GM23338 (cell line): ENCODE data around the gene KRTAP1-4. TPM values are rescaled to one million over a fixed set of nuclear protein-coding genes. Genes with fewer than 3 reads are reported as not detected.

Source experiments
- ATAC-seq: fragments of 200-7000 bp; cut with Tn5 transposase; 3 replicates; pipeline ENCODE4 v1.9.1; 2020
- DNase-seq: peaks from one replicate; pipeline ENCODE4 v3.0.0-alpha.2; 2015; ENCODE audit warnings: low spot score
- H2AFZ ChIP-seq: fragments of 200-600 bp; sonication (generic); 2 replicates; pipeline ENCODE4 v1.8.0; 2016; ENCODE audit warnings: antibody characterized with exemption, mild to moderate bottlenecking, moderate library complexity
- H3F3A ChIP-seq: fragments of 200-600 bp; sonication (generic); replicated peaks from 2 replicates; pipeline ENCODE4 v1.8.0; 2017; ENCODE audit warnings: antibody characterized with exemption, mixed run types, low read depth
- H3K27ac ChIP-seq: fragments of 200-600 bp; sonication (generic); 2 replicates; pipeline ENCODE4 v1.6.1; 2016; ENCODE audit warnings: low read depth
- H3K27me3 ChIP-seq: fragments of 200-600 bp; sonication (generic); 2 replicates; pipeline ENCODE4 v1.8.0; 2016; ENCODE audit warnings: mild to moderate bottlenecking, mixed run types, moderate library complexity; ENCODE audit not compliant: insufficient read depth
- H3K36me3 ChIP-seq: fragments of 200-600 bp; sonication (generic); 2 replicates; pipeline ENCODE4 v1.8.0; 2016; ENCODE audit warnings: mild to moderate bottlenecking; ENCODE audit not compliant: insufficient read depth
- H3K4me1 ChIP-seq: fragments of 200-600 bp; sonication (generic); 2 replicates; pipeline ENCODE4 v1.8.0; 2016; ENCODE audit warnings: mild to moderate bottlenecking, moderate library complexity; ENCODE audit not compliant: insufficient read depth
- H3K4me2 ChIP-seq: fragments of 200-600 bp; sonication (generic); 2 replicates; pipeline ENCODE4 v1.7.1; 2017; ENCODE audit warnings: mixed run types
- H3K4me3 ChIP-seq: fragments of 200-600 bp; sonication (generic); 2 replicates; pipeline ENCODE4 v1.6.1; 2016; ENCODE audit warnings: mixed run types
- H3K79me2 ChIP-seq: fragments of 200-600 bp; sonication (generic); replicated peaks from 2 replicates; pipeline ENCODE4 v1.8.0; 2017; ENCODE audit warnings: mild to moderate bottlenecking; ENCODE audit not compliant: insufficient read depth
- H3K9me2 ChIP-seq: fragments of 200-600 bp; sonication (generic); 2 replicates; pipeline ENCODE4 v1.8.0; 2017; ENCODE audit not compliant: insufficient read depth
- H4K20me1 ChIP-seq: fragments of 200-600 bp; sonication (generic); replicated peaks from 2 replicates; pipeline ENCODE4 v1.8.0; 2017; ENCODE audit warnings: mild to moderate bottlenecking; ENCODE audit not compliant: insufficient read depth
- H3K27ac Mint-ChIP-seq: 2 replicates; pipeline ENCODE4 v1.8.0; 2020; ENCODE audit warnings: inconsistent platforms, mild to moderate bottlenecking, moderate library complexity, mixed read lengths
- H3K27me3 Mint-ChIP-seq: 3 replicates; pipeline ENCODE4 v1.8.0; 2022; ENCODE audit warnings: low read depth, mild to moderate bottlenecking, moderate library complexity, mixed read lengths, inconsistent platforms; ENCODE audit not compliant: insufficient read depth, poor library complexity
- H3K36me3 Mint-ChIP-seq: 3 replicates; pipeline ENCODE4 v1.8.0; 2021; ENCODE audit warnings: low read depth, mild to moderate bottlenecking, inconsistent platforms, moderate library complexity, mixed read lengths
- H3K4me1 Mint-ChIP-seq: 3 replicates; pipeline ENCODE4 v1.8.0; 2020; ENCODE audit warnings: mild to moderate bottlenecking, inconsistent platforms, mixed read lengths
- H3K4me3 Mint-ChIP-seq: 3 replicates; pipeline ENCODE4 v1.8.0; 2021; ENCODE audit warnings: moderate library complexity, mild to moderate bottlenecking, inconsistent platforms, mixed read lengths
- H3K9me3 Mint-ChIP-seq: 3 replicates; pipeline ENCODE4 v1.8.0; 2020; ENCODE audit warnings: moderate library complexity, mild to moderate bottlenecking, inconsistent platforms, mixed read lengths
- CREB1 ChIP-seq: fragments of 250-450 bp; sonication (Bioruptor Pico); IDR thresholded peaks from 2 replicates; pipeline ENCODE4 v1.5.0; 2020; ENCODE audit warnings: low read depth, mild to moderate bottlenecking, moderate library complexity
- EZH2 ChIP-seq: fragments of 200-600 bp; sonication (generic); IDR thresholded peaks from one replicate; pipeline ENCODE4 v1.8.0; 2017; ENCODE audit warnings: antibody characterized with exemption, mild to moderate bottlenecking, low read depth; ENCODE audit not compliant: unreplicated experiment
- EZH2phosphoT487 ChIP-seq: fragments of 200-600 bp; sonication (generic); IDR thresholded peaks from one replicate; pipeline ENCODE4 v1.8.1; 2018; ENCODE audit warnings: antibody characterized with exemption; ENCODE audit not compliant: unreplicated experiment
- JUNB ChIP-seq: IDR thresholded peaks from one replicate; pipeline ENCODE4 v1.6.1; 2016; ENCODE audit warnings: antibody characterized with exemption; ENCODE audit not compliant: unreplicated experiment
- NANOG ChIP-seq: IDR thresholded peaks from 2 replicates; pipeline ENCODE4 v1.6.1; 2016; ENCODE audit warnings: antibody characterized with exemption, borderline replicate concordance
- POLR2AphosphoS5 ChIP-seq: IDR thresholded peaks from 2 replicates; pipeline ENCODE4 v1.6.1; 2016; ENCODE audit warnings: antibody characterized with exemption, low read depth
- STAT1 ChIP-seq: IDR thresholded peaks from one replicate; pipeline ENCODE4 v1.6.1; 2016; ENCODE audit warnings: antibody characterized with exemption; ENCODE audit not compliant: unreplicated experiment
- ZNF114 ChIP-seq: fragments of 250-450 bp; sonication (Bioruptor Pico); IDR thresholded peaks from 2 replicates; pipeline ENCODE4 v1.5.0; 2020; ENCODE audit warnings: mild to moderate bottlenecking, moderate library complexity
- ZNF331 ChIP-seq: fragments of 250-450 bp; sonication (Bioruptor Pico); IDR thresholded peaks from 2 replicates; pipeline ENCODE4 v1.5.0; 2020; ENCODE audit warnings: low read depth, mild to moderate bottlenecking, moderate library complexity
- polyA plus RNA-seq: library from polyadenylated mRNA; unstranded; fragments of >200 nt; fragmentation: Nextera tagmentation; extraction: Ambion mirVana; gene quantifications from 2 replicates; pipeline ENCODE4 v1.2.1, GENCODE V29; 2016
- total RNA-seq: library from RNA; depleted of rRNA; stranded (reverse); fragments of >200 nt; shearing (Covaris generic); gene quantifications from 2 replicates; pipeline ENCODE4 v1.2.3, GENCODE V29; 2014
- TF ChIP-seq, protein P1 (sequence below): IDR thresholded peaks from 2 replicates; pipeline ENCODE4 v1.6.1; 2016; ENCODE audit warnings: antibody characterized with exemption
- TF ChIP-seq, protein P2 (sequence below), 2 experiments: fragments of 200-600 bp in 1 of 2; sonication (generic) in 1 of 2; conservative IDR thresholded peaks; 2 replicates each; pipeline versions ENCODE4 v1.5.1 to v1.6.1; 2016 to 2017; ENCODE audit warnings: antibody characterized with exemption in 2 of 2, low read depth in 2 of 2, mild to moderate bottlenecking in 2 of 2, moderate library complexity in 1 of 2
- TF ChIP-seq, protein P3 (sequence below): IDR thresholded peaks from one replicate; pipeline ENCODE4 v1.6.1; 2018; ENCODE audit warnings: antibody characterized with exemption; ENCODE audit not compliant: unreplicated experiment
- TF ChIP-seq, protein P4 (sequence below): fragments of 250-450 bp; sonication (Bioruptor Pico); IDR thresholded peaks from 2 replicates; pipeline ENCODE4 v1.5.0; 2020; ENCODE audit warnings: mild to moderate bottlenecking, moderate library complexity

Gene KRTAP1-4
- total and polyA plus RNA-seq, 2 experiments from 2014 or later = not detected

DNA sequence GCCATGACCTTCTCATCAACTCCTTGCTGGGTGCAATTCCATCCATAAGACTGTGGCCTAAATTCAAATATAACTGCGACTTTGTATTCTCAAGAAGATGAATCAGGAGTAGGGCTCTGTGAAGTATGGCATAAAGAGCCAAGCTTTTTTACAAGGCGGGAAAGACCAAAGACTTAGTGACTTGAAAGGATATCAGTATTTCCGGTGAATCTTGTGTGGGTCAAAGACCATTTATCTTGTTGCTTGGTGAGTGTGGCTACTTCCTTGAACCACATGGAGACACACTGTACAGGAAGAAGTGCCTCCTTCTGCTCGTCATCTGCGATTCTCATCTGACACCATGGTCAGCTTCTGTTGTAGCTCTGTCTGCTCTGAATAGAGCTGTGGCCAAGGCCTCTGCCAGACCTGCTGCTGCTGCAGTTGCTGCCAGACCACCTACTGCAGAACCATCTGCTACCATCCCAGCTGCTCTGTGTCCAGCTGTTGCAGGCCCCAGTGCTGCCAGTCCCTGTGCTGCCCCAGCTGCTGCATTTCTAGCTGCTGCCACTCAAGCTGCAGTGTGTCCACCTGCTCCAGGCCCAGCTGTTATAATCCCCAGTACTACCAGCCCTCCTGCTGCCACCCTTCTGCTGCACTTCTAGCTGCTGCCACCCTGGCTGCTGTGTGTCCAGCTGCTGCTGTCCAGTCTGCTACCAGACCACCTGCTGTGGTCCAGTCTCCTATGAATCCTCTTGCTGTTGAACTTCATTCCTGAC is 41.8 kb upstream of the KRTAP1-4 start:
- Histone ChIP-seq H2AFZ (no peak overlapping the region), H3K27ac (no peak overlapping the region), H3K27me3 (no peaks in the 10 kb centered on the region), H3K4me1 (no peaks in the 10 kb centered on the region), H3K79me2 (no peaks in the 10 kb centered on the region), H3K4me2 (no peak overlapping the region), H3F3A (no peaks in the 10 kb centered on the region), H3K9me2 (no peaks in the 10 kb centered on the region; the same call in none of the 2 replicates), H3K4me3 (no peak overlapping the region), H3K36me3 (no peaks in the 10 kb centered on the region), H4K20me1 (no peaks in the 10 kb centered on the region)
- H3K9me3 Mint-ChIP-seq = no peaks in the 10 kb centered on the region; the same call in 2 of the 3 replicates
- H3K27me3 Mint-ChIP-seq = no peaks in the 10 kb centered on the region
- TF ChIP-seq, protein P1, sequence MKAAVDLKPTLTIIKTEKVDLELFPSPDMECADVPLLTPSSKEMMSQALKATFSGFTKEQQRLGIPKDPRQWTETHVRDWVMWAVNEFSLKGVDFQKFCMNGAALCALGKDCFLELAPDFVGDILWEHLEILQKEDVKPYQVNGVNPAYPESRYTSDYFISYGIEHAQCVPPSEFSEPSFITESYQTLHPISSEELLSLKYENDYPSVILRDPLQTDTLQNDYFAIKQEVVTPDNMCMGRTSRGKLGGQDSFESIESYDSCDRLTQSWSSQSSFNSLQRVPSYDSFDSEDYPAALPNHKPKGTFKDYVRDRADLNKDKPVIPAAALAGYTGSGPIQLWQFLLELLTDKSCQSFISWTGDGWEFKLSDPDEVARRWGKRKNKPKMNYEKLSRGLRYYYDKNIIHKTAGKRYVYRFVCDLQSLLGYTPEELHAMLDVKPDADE = no peak
- TF ChIP-seq NANOG (no peak), JUNB (no peak), ZNF114 (no peak), ZNF331 (CRISPR knock-in tag) (no peak), POLR2AphosphoS5 (no peak), EZH2 (no peak), EZH2phosphoT487 (no peak), STAT1 (no peak), CREB1 (CRISPR knock-in tag) (no peak)
- TF ChIP-seq, protein P2, sequence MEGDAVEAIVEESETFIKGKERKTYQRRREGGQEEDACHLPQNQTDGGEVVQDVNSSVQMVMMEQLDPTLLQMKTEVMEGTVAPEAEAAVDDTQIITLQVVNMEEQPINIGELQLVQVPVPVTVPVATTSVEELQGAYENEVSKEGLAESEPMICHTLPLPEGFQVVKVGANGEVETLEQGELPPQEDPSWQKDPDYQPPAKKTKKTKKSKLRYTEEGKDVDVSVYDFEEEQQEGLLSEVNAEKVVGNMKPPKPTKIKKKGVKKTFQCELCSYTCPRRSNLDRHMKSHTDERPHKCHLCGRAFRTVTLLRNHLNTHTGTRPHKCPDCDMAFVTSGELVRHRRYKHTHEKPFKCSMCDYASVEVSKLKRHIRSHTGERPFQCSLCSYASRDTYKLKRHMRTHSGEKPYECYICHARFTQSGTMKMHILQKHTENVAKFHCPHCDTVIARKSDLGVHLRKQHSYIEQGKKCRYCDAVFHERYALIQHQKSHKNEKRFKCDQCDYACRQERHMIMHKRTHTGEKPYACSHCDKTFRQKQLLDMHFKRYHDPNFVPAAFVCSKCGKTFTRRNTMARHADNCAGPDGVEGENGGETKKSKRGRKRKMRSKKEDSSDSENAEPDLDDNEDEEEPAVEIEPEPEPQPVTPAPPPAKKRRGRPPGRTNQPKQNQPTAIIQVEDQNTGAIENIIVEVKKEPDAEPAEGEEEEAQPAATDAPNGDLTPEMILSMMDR (conservative IDR thresholded peaks at IDR 0.05; ENCODE audit: low read depth in 2 of 2) = no peak
- TF ChIP-seq, protein P3, sequence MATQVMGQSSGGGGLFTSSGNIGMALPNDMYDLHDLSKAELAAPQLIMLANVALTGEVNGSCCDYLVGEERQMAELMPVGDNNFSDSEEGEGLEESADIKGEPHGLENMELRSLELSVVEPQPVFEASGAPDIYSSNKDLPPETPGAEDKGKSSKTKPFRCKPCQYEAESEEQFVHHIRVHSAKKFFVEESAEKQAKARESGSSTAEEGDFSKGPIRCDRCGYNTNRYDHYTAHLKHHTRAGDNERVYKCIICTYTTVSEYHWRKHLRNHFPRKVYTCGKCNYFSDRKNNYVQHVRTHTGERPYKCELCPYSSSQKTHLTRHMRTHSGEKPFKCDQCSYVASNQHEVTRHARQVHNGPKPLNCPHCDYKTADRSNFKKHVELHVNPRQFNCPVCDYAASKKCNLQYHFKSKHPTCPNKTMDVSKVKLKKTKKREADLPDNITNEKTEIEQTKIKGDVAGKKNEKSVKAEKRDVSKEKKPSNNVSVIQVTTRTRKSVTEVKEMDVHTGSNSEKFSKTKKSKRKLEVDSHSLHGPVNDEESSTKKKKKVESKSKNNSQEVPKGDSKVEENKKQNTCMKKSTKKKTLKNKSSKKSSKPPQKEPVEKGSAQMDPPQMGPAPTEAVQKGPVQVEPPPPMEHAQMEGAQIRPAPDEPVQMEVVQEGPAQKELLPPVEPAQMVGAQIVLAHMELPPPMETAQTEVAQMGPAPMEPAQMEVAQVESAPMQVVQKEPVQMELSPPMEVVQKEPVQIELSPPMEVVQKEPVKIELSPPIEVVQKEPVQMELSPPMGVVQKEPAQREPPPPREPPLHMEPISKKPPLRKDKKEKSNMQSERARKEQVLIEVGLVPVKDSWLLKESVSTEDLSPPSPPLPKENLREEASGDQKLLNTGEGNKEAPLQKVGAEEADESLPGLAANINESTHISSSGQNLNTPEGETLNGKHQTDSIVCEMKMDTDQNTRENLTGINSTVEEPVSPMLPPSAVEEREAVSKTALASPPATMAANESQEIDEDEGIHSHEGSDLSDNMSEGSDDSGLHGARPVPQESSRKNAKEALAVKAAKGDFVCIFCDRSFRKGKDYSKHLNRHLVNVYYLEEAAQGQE = no peak
- TF ChIP-seq, protein P4, sequence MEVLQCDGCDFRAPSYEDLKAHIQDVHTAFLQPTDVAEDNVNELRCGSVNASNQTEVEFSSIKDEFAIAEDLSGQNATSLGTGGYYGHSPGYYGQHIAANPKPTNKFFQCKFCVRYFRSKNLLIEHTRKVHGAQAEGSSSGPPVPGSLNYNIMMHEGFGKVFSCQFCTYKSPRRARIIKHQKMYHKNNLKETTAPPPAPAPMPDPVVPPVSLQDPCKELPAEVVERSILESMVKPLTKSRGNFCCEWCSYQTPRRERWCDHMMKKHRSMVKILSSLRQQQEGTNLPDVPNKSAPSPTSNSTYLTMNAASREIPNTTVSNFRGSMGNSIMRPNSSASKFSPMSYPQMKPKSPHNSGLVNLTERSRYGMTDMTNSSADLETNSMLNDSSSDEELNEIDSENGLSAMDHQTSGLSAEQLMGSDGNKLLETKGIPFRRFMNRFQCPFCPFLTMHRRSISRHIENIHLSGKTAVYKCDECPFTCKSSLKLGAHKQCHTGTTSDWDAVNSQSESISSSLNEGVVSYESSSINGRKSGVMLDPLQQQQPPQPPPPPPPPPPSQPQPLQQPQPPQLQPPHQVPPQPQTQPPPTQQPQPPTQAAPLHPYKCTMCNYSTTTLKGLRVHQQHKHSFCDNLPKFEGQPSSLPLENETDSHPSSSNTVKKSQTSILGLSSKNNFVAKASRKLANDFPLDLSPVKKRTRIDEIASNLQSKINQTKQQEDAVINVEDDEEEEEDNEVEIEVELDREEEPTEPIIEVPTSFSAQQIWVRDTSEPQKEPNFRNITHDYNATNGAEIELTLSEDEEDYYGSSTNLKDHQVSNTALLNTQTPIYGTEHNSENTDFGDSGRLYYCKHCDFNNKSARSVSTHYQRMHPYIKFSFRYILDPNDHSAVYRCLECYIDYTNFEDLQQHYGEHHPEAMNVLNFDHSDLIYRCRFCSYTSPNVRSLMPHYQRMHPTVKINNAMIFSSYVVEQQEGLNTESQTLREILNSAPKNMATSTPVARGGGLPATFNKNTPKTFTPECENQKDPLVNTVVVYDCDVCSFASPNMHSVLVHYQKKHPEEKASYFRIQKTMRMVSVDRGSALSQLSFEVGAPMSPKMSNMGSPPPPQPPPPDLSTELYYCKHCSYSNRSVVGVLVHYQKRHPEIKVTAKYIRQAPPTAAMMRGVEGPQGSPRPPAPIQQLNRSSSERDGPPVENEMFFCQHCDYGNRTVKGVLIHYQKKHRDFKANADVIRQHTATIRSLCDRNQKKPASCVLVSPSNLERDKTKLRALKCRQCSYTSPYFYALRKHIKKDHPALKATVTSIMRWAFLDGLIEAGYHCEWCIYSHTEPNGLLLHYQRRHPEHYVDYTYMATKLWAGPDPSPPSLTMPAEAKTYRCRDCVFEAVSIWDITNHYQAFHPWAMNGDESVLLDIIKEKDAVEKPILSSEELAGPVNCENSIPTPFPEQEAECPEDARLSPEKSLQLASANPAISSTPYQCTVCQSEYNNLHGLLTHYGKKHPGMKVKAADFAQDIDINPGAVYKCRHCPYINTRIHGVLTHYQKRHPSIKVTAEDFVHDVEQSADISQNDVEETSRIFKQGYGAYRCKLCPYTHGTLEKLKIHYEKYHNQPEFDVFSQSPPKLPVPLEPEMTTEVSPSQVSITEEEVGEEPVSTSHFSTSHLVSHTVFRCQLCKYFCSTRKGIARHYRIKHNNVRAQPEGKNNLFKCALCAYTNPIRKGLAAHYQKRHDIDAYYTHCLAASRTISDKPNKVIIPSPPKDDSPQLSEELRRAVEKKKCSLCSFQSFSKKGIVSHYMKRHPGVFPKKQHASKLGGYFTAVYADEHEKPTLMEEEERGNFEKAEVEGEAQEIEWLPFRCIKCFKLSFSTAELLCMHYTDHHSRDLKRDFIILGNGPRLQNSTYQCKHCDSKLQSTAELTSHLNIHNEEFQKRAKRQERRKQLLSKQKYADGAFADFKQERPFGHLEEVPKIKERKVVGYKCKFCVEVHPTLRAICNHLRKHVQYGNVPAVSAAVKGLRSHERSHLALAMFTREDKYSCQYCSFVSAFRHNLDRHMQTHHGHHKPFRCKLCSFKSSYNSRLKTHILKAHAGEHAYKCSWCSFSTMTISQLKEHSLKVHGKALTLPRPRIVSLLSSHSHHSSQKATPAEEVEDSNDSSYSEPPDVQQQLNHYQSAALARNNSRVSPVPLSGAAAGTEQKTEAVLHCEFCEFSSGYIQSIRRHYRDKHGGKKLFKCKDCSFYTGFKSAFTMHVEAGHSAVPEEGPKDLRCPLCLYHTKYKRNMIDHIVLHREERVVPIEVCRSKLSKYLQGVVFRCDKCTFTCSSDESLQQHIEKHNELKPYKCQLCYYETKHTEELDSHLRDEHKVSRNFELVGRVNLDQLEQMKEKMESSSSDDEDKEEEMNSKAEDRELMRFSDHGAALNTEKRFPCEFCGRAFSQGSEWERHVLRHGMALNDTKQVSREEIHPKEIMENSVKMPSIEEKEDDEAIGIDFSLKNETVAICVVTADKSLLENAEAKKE (CRISPR knock-in tag) = no peak
- ATAC-seq (no peak), DNase-seq (no peak)
- H3K4me1 Mint-ChIP-seq = no peaks in the 10 kb centered on the region
- H3K36me3 Mint-ChIP-seq = no peaks in the 10 kb centered on the region
- no peak overlapping the region for H3K4me3 Mint-ChIP-seq
- no peak overlapping the region for H3K27ac Mint-ChIP-seq
